ENCODE measurements around the gene VTI1A.
"Not testable (repeated sequence)": the region's sequence is repeated elsewhere in the genome, so short reads cannot be mapped to it uniquely, and the experiment has no call there.

VTI1A gene

DNA sequence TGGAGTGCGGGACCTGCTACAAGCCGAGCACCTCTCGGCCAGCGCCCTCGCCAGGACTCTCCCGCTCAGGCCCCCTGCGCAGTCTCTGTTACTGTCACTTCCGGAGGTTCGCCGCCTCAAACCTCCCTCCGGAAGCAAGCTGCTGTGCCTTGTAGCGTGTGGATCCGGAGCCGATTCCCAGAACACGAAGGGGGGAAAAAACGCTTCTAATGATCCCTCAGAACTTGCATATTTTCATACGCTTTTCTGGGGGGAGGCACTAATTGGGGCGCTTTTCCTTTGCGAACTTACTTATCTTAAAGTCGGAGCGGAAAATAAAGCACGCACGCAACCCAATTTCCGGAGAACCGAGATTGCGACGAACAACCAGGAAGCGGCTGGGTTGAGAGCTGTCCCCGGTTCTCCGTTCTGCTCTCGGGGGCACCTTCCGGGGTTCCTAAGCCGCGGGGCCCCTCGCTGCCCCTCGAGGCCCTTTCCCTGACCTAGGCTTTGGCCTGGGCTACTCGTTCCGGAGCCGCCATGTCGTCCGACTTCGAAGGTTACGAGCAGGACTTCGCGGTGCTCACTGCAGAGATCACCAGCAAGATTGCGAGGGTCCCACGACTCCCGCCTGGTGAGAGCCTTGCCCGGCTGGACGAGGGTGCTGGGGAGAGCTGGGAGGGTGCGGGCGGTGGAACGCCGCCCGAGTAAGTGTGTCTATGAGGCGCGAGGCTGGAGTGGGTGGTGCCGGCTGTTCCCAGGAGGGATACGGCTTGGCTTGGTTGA lies at the start of gene VTI1A, which contains the start of gene ZDHHC6:
TSS of gene VTI1A (plus strand) at position 361 of the 765 bp plus-strand sequence. CDS start at position 520, 159 bp downstream.
TSS of gene ZDHHC6 (minus strand) at position 60 of the 765 bp plus-strand sequence. CDS start 1,478 bp downstream, outside the sequence.
- Mint-ChIP-seq H3K9me3 (no peaks in the 10 kb centered on the region), H3K27ac (peak within 1 kb of the TSS; percentile 91), H3K27me3 (no peaks in the 10 kb centered on the region), H3K36me3 (peaks cover 32% of the 10 kb centered on the region), H3K4me1 (peaks cover 46% of the 10 kb centered on the region), H3K4me3 (peak within 1 kb of the TSS; percentile 85)
- CTCF ChIA-PET, result interaction anchor here (1.7 kb wide), 1 partner anchor 10 kb away, joined by 4 read pairs; no protein-coding TSS in a partner anchor
- DNase-seq, result peak; percentile 89

DNA sequence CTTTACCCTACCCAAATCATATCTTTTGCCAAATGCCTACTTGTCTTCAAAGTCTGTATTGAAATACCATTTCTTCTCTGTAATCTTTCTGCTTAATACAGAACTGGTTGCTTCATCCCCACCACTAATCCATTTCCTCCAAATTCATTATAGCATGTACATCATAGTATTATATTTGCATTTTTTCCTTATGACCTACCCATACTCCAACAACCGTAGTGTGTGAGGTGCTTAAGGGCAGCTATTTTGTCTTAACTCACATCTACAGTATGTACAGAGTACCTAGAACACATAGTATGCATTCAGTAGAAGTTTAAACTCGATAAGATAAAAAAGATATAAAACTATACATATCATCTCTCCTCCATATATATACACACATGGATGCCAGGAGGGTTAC lies 49.4 kb upstream of the VTI1A start:
- Mint-ChIP-seq H3K9me3 (no peaks in the 10 kb centered on the region), H3K27ac (no peak overlapping the region), H3K27me3 (no peaks in the 10 kb centered on the region), H3K4me3 (no peak overlapping the region), H3K4me1 (peaks cover 5% of the 10 kb centered on the region), H3K36me3 (peaks cover 20% of the 10 kb centered on the region)
- CTCF ChIA-PET, result no interaction called here
- DNase-seq, result no peak

DNA sequence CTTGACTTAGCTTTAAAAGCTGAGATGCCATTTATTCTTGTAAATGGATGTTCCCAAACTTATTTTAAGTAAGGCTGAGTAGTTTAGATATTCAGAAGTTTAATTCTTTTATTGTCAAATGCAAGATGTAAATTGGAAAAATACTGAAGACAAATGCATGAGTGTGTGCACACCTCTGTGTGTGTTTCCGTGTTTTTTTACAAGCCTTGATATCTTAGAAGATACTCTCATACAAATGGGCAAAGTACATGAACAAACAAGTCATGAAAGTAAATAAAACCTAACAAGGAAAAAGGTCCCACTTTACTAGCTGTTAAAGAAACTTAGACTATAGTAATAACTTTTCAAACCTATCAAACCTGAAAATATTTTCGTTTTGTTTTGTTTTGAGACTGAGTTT lies 44.1 kb upstream of the VTI1A start:
- H3K4me3 Mint-ChIP-seq, result no peak overlapping the region
- H3K27ac Mint-ChIP-seq, result no peak overlapping the region
- no peaks in the 10 kb centered on the region for H3K4me1 Mint-ChIP-seq
- H3K9me3 Mint-ChIP-seq, result no peaks in the 10 kb centered on the region
- CTCF ChIA-PET, result no interaction called here
- H3K27me3 Mint-ChIP-seq, result no peaks in the 10 kb centered on the region
- no peak for DNase-seq
- H3K36me3 Mint-ChIP-seq, result peaks cover 51% of the 10 kb centered on the region

DNA sequence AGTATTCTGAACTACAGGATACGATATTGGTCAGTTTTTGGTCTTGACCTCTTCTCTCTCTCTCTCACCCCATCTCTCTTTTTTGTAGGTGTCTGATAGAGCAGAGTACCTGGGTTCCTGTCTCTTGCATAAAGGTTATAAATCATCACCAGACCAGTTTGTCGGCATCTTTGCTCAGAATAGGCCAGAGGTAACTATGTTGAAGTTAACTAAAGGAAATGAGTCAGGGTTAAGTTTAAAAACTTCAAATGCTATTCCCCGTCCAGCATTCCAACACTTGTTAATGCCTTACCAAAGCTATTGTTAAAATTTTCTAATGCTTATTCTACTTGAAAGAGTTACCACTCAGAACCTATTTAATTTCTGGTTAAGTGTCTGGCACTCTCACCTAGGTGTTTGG lies 42.4 kb upstream of the VTI1A start:
- CTCF ChIA-PET, result no interaction called here
- H3K27ac Mint-ChIP-seq, result no peak overlapping the region
- H3K27me3 Mint-ChIP-seq, result no peaks in the 10 kb centered on the region
- peaks cover 54% of the 10 kb centered on the region for H3K36me3 Mint-ChIP-seq
- no peak for DNase-seq
- H3K4me3 Mint-ChIP-seq, result no peak overlapping the region
- no peaks in the 10 kb centered on the region for H3K4me1 Mint-ChIP-seq
- no peaks in the 10 kb centered on the region for H3K9me3 Mint-ChIP-seq

DNA sequence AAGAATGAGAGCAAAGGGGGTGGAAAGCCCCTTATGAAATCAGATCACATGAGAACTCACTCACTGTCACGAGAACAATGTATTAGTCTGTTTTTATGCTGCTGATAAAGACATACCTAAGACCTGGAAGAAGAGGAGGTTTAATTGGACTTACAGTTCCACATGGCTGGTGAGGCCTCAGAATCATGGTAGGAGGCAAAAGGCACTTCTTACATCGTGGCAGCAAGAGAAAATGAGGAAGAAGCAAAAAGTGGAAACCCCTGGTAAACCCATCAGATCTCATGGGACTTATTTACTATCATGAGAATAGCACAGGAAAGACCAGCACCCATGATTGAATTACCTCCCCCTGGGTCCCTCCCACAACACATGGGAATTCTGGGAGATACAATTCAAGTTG lies 40.2 kb upstream of the VTI1A start:
- peaks cover 57% of the 10 kb centered on the region for H3K36me3 Mint-ChIP-seq
- H3K27ac Mint-ChIP-seq, H3K27me3 Mint-ChIP-seq, H3K4me1 Mint-ChIP-seq, H3K9me3 Mint-ChIP-seq, H3K4me3 Mint-ChIP-seq, CTCF ChIA-PET, DNase-seq: not testable (repeated sequence)

DNA sequence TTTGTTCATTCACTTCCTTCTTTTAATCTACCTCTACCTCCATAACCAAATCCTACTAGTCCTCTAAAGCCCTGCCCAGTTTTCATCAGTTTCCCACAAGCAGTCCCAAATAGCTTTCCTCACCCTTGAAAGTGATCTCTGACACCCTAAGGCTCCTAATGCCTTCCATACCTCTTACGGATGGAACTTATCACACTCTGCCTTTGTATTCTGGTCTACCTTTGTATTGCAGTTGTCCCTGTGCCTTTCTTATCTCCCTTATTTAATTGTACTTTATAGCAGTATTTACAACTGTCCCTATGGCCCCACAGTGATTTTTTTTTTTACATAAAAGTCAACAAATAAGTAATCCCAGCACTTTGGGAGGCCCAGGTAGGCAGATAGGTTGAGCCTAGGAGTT lies 39.3 kb upstream of the VTI1A start:
- Mint-ChIP-seq H3K4me3 (no peak overlapping the region), H3K27ac (no peak overlapping the region), H3K36me3 (peaks cover 53% of the 10 kb centered on the region), H3K4me1 (no peaks in the 10 kb centered on the region), H3K27me3 (no peaks in the 10 kb centered on the region), H3K9me3 (no peaks in the 10 kb centered on the region)
- DNase-seq, result no peak
- CTCF ChIA-PET, result no interaction called here

DNA sequence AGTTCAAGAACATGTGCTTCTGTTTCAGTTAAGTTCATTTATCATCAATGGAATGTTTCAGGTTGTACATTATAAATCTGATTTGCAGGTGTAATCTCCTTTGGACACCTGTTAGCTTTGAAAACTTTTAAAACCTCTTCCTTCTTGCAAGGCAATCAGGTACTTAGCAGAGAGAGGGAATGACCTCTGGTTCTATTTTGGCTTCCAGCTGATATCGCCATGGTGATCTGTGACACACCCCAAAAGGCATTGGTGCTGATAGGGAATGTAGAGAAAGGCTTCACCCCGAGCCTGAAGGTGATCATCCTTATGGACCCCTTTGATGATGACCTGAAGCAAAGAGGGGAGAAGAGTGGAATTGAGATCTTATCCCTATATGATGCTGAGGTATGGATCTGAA lies 37.7 kb upstream of the VTI1A start:
- H3K4me1 Mint-ChIP-seq, result no peaks in the 10 kb centered on the region
- H3K9me3 Mint-ChIP-seq, result no peaks in the 10 kb centered on the region
- peaks cover 56% of the 10 kb centered on the region for H3K36me3 Mint-ChIP-seq
- DNase-seq, result no peak
- no peak overlapping the region for H3K4me3 Mint-ChIP-seq
- H3K27ac Mint-ChIP-seq, result no peak overlapping the region
- no peaks in the 10 kb centered on the region for H3K27me3 Mint-ChIP-seq
- CTCF ChIA-PET, result interaction anchor here (1.4 kb wide), 1 partner anchor 63 kb away, joined by 3 read pairs; no protein-coding TSS in a partner anchor

DNA sequence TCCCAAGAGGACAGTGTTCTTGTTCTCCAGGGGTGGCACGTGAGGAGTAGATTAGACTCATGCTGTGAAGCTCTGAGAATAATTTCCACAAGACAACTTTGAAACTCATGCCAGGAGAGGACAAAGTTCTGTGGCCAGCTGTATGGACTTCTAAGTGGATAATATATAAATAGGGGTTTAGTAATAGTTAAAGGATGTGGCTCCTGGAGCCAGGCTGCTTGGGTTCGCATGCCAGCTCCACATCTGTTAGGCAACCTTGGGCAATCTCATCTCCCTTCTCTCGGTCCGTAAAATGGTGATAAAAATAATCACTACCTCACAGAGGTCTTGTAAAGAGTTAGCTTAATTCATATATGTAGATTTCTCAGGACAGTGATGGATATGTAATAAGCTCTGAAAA lies 37.3 kb upstream of the VTI1A start:
- Mint-ChIP-seq H3K9me3 (no peaks in the 10 kb centered on the region), H3K27ac (no peak overlapping the region), H3K4me1 (no peaks in the 10 kb centered on the region), H3K36me3 (peaks cover 56% of the 10 kb centered on the region), H3K27me3 (no peaks in the 10 kb centered on the region), H3K4me3 (no peak overlapping the region)
- CTCF ChIA-PET, result no interaction called here
- DNase-seq, result no peak

DNA sequence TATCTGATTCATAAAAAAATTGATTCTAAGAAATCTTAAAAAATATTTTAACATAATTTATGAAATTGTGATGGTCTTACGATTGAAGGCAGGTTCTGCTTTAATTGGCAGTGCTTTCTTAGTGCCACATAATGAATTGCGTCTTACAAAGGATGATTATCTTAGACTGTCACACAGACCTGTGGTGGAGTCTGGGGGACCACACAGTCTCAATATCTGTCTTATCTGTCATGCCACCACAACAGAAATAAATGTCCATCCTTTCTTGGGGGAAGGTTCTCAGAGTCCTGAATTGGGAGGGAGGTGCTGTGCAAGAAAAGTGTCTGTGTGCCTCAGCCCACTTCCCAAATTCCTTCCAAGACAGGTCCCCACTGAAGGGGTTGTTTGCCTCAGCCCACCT lies 34.3 kb upstream of the VTI1A start:
- no peak overlapping the region for H3K4me3 Mint-ChIP-seq
- peaks cover 54% of the 10 kb centered on the region for H3K36me3 Mint-ChIP-seq
- no peak for DNase-seq
- H3K4me1 Mint-ChIP-seq, result no peaks in the 10 kb centered on the region
- no peaks in the 10 kb centered on the region for H3K27me3 Mint-ChIP-seq
- H3K9me3 Mint-ChIP-seq, result no peaks in the 10 kb centered on the region
- no peak overlapping the region for H3K27ac Mint-ChIP-seq
- CTCF ChIA-PET, result interaction anchor here (1.0 kb wide), 1 partner anchor 60 kb away, joined by 3 read pairs; no protein-coding TSS in a partner anchor

DNA sequence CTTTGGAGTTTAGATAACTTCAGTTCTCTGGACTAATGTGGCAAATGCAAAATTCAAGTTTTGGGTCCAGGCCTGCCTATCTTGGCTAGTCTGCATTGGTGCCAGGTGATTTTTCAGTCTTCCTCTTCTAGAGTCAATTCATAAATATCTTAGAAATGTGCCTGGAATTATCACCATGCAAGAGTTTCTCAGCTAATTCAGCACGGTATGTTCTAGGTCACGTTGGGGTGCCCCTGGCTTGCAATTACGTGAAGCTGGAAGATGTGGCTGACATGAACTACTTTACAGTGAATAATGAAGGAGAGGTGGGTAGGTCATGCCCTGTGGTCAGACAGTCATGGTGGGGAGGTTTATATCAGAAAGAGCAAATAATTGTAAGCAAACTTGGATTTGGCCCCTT lies 25.3 kb upstream of the VTI1A start:
- no peaks in the 10 kb centered on the region for H3K4me1 Mint-ChIP-seq
- DNase-seq, result no peak
- H3K27ac Mint-ChIP-seq, result no peak overlapping the region
- H3K4me3 Mint-ChIP-seq, result no peak overlapping the region
- no peaks in the 10 kb centered on the region for H3K9me3 Mint-ChIP-seq
- H3K36me3 Mint-ChIP-seq, result peaks cover 39% of the 10 kb centered on the region
- CTCF ChIA-PET, result no interaction called here
- H3K27me3 Mint-ChIP-seq, result no peaks in the 10 kb centered on the region

DNA sequence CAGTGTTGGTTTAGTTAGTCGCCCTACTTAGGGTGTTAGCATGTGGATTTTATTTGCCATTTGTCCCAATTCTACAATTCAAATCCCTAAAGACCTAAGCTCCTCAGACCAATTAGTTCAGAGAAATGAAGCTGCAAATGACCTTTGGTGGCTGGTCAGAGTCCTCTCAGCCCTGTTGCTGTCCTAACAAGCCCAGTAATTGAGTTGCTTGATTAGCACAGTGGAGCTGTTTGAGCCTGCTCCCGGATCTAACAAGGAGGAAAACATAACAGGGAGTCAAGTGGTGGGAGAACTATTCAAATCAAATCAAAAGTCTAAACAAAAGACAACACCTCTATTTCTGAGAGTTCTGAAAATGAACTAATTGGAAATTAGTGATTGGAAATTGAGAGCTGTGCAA lies 22.4 kb upstream of the VTI1A start:
- H3K36me3 Mint-ChIP-seq, result peaks cover 49% of the 10 kb centered on the region
- DNase-seq, result no peak
- H3K9me3 Mint-ChIP-seq, result no peaks in the 10 kb centered on the region
- CTCF ChIA-PET, result interaction anchor here (3.3 kb wide), 1 partner anchor 11 kb away, joined by 19 read pairs; no protein-coding TSS in a partner anchor
- no peaks in the 10 kb centered on the region for H3K27me3 Mint-ChIP-seq
- H3K4me1 Mint-ChIP-seq, result no peaks in the 10 kb centered on the region
- H3K27ac Mint-ChIP-seq, result no peak overlapping the region
- no peak overlapping the region for H3K4me3 Mint-ChIP-seq

DNA sequence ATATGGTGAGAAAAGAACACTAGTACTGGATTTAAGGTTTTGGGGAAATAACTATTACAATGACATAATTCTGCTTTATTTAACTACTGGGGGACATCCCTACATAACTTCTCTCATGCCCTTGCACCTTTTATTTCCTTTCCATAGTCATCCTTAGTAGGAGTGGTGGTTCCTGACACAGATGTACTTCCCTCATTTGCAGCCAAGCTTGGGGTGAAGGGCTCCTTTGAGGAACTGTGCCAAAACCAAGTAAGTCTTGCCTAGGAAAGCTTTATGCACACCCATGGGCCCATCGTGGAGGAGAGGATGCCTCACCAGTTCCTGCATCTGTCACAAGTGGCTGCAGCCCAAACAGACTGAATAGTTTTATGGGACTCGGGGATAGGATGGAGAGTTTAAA lies 20.9 kb upstream of the VTI1A start:
- no peaks in the 10 kb centered on the region for H3K4me1 Mint-ChIP-seq

DNA sequence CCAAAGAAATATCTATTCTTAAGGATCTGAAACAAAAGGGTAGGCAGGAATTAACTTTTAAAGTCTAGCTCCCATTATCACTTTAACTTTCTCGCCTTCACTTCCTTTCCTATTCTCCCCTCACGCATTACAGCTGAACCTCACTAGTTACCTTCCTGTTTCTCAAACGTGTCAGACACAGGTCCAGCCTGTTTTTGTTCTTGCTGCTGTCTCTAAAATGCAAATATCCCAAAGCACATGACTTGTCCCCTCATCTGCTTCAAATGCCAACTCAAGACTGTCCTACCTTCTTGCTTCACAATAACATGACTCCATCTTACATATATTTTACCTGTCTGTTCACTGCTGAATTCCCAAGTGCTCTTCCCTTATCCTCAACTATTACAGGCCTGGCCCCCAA lies 17.9 kb upstream of the VTI1A start:
- Mint-ChIP-seq H3K4me1 (no peaks in the 10 kb centered on the region), H3K27ac (no peak overlapping the region), H3K27me3 (no peaks in the 10 kb centered on the region), H3K4me3 (no peak overlapping the region), H3K9me3 (no peaks in the 10 kb centered on the region), H3K36me3 (peaks cover 40% of the 10 kb centered on the region)
- CTCF ChIA-PET, result no interaction called here
- DNase-seq, result no peak

More for the DNA sequence above, 20.9 kb upstream of the VTI1A start:
- no peak overlapping the region for H3K4me3 Mint-ChIP-seq
- H3K36me3 Mint-ChIP-seq, result peaks cover 48% of the 10 kb centered on the region
- no peak for DNase-seq
- H3K27ac Mint-ChIP-seq, result no peak overlapping the region
- H3K27me3 Mint-ChIP-seq, result no peaks in the 10 kb centered on the region
- CTCF ChIA-PET, result interaction anchor here (3.3 kb wide), 1 partner anchor 10 kb away, joined by 19 read pairs; no protein-coding TSS in a partner anchor
- no peaks in the 10 kb centered on the region for H3K9me3 Mint-ChIP-seq

DNA sequence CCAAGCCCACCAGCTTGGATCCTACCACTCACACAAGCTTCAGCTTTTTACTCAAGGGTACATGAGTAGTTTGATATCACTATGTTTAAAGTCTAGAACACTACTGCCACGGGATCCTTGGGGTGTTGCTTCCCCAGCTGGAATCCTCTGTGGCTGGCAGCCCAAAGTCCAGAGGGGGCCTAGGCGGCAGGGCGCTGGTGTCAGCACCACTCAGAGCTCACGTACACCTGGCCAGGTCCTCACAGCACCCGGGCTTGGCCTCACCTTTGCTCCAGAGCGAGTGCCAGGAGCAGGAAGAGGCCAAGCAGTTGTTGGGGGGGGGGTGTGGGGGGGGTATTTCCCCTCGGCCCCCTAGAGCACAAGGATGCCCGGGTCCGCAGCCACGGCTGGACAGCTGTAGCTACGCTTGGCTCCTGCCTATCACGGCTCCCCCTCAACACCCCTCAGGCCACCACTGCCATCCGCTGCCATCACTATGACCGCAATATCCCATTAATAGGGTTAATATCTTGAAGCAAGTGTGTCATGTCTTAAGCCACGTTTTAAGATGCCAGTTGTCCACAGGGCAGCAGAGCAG lies 17.3 kb upstream of the VTI1A start:
- Mint-ChIP-seq H3K36me3 (peaks cover 40% of the 10 kb centered on the region), H3K9me3 (no peaks in the 10 kb centered on the region), H3K27ac (no peak overlapping the region), H3K4me3 (no peak overlapping the region), H3K4me1 (no peaks in the 10 kb centered on the region), H3K27me3 (no peaks in the 10 kb centered on the region)
- CTCF ChIA-PET, result no interaction called here
- no peak for DNase-seq

DNA sequence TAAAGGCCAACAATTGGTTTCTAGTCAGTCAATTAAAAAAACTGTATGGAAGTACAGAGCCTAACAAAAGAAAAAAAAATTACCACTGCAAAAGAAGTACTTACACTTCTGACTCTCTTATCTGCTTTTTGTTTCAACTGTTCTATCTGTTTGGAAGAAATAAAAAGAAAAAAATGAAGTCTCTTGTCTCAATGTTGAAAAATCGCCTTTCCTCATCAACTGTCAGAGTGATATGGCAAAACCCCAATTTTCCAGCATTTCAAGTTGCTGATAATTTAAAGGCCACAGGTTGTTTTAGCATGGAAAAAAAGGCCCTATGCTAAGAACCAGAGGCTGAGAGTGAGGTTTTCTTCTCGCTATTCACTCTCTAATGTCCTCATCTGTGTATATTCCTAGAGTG lies 13.9 kb upstream of the VTI1A start:
- CTCF ChIA-PET, result interaction anchor here (1.1 to 2.0 kb wide), 2 partner anchors 38 to 296 kb away, joined by 4 to 6 read pairs; no protein-coding TSS in a partner anchor
- no peaks in the 10 kb centered on the region for H3K9me3 Mint-ChIP-seq
- H3K4me3 Mint-ChIP-seq, result no peak overlapping the region
- H3K27me3 Mint-ChIP-seq, result no peaks in the 10 kb centered on the region
- no peaks in the 10 kb centered on the region for H3K4me1 Mint-ChIP-seq
- H3K36me3 Mint-ChIP-seq, result peaks cover 28% of the 10 kb centered on the region
- DNase-seq, result no peak
- no peak overlapping the region for H3K27ac Mint-ChIP-seq
